ENCODE measurements around the gene ZNF202.
"Not testable (repeated sequence)": the region's sequence is repeated elsewhere in the genome, so short reads cannot be mapped to it uniquely, and the experiment has no call there.

Gene ZNF202

DNA sequence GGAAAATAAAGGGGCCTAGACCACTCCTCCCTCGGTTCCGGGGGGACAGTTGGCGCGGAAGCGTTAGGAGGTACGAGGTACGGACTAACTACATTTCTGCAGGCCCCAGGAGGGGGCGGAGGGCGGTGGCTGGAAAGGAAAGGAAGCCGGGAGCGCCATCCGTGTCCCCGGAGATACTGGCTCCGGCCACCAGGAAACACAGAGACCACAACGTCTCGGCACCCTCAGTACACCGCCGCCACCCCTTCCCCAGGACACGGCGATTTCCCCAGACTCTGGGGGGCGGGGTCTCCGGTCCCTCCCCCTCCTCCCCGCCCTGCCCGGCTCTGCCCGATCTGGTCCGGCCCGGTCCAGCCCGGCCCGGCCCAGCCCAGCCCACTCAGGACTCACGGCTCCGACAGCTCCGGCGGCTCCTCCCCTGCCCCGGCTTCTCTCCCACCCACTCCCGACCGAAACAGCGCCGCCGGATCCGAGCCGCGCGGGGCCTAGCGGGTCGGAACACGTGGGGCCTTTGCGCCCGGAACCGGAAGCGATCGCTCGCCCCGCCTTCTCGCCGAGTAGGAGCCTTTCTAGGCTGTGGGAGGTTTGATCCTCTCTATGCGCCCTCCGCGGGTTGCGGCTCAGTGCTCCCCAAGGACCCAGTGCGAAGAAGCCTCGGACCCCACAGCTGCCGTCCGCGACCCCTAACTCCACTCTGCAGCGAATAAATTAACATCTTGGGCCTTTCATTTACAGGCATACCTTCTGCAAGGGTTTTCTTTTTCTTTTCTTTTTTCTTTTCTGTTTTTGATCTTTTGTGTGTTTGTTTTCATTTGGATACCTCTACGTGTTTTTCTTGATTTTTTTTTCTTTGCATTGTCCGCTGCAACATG lies at the start of gene ZNF202:
Gene ZNF202 (minus strand): TSS at position 502 of the 872 bp plus-strand sequence. CDS start 10,772 bp downstream, outside the sequence.
- peak; percentile 94 for DNase-seq

DNA sequence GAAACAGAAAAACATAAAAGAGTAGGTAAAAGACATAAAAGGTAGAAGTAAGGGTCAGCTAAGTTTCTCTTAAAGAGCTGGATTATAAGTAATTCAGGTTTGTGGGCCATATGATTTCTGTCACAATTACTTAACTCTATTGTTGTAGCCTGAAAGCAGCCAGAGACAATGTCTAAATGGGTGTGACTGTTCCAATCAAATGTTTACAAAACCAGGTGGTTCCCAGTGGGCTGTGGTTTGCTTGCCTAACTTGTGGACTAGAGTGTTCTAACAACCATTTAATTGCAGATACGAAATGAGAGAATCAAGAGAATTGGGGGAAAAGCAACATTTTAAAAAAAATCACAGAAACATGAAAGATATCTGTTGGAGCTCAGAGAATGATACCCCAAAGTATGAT lies 42.1 kb upstream of the ZNF202 start:
- DNase-seq = no peak

DNA sequence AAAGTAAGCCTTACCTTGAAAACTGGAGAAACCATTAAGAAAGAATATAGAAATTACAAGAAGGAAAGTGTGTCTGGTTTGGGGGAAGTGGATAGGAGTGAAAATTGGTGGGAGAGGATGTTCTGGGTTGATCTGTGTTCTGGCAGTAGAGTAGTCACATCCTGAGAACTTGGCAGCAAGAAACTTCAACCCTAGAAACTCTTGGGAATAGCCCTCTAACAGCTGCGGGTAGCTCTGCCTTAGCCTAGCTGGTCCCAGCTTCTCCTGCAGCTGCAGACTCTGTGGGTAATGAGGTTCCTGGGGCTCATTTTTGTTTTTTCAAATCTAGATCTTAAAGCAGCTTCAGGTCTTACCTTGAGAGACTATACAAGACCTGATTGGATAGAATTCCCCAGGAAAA lies 37.1 kb upstream of the ZNF202 start:
- DNase-seq = no peak

DNA sequence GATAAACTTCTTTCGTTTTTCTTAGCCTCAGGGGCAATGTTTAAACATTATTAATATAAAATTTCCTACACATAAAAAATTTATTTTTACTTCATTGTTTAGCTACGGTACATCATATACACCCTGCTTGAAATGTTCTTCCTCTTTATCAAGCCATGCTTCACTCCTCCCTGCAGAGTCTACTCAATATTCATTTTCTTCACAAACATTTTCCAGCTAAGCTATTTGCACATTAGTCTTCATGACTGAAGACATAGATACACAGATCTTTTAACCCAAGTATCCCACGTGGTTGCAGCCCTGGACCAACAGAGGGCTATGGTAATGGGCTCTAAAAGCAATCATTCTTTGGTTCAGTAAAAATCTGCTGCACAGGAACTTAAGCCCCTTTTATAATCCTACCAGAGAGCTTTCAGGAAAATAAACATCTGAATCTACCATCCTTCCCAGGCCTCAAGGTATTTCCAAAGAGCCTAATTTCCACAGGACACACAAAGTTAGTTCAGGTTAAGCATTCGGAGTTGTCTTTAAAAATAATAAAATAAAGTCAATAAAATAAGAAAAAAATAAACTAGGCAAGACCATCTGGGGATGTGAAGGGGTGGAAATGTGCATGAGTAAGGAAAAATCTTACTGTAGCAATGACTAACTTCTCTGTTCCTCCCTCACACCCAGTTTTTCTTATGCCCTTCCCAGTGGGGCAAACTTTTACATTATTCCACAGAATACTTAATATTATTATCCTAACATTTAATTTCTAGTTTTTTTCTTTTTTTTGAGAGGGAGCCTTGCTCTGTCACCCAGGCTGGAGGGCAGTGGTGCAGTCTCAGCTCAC lies 34.5 kb upstream of the ZNF202 start:
- no peak for DNase-seq

DNA sequence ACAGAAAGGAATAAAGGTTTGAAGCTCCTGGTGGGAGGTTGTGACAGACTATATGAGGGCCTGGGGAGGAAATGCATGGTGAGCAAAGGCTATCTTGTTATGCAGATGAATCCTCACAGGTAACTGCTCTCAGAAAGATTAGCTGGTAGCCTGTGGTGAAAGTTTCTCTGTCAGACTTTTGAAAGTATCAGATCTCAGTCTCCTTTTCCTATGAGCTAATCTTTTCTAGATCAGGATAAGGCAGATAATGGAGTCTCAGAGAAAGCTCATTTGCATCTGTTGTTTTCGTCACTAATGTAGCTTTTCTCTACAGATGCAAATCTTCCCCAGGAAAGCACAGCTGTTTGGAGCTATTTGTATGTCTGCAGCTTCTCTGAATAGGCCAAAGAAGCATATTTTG lies 33.8 kb upstream of the ZNF202 start:
- no peak for DNase-seq

DNA sequence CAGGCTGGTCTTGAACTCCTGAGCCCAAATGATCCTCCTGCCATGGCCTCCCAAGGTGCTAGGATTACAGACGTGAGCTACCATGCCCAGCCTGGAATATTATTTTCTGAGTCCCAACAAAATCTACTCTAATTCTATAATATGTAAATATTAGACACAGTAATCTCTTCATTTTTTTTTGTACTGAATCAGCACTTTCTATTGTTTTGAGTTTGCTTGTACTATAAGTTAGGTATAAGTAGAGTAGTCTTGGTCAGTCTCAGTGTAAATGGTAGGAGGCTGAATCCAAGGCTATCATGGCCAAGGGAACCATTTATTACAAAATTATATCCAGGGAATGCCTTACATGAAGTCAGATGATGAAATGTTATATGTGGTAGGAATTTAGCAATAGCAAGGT lies 32.5 kb upstream of the ZNF202 start:
- DNase-seq = no peak

DNA sequence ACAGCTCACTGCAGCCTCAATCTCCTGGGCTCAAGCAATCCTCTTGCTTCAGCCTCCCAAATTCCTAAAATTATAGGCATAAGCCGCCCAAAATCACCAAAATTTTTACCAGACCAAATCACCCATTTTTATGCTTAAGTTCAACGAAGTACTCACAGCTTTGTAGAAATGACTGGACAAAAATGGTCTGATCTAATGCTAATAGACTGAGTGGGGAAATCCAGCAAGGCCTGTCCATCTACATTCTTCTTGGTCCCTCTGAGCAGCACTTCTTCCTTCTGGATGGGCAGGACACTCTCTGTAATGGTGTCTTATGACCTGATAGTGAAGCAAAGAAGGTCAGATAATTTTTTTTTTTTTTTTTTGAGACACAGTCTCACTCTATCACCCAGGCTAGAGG lies 31.6 kb upstream of the ZNF202 start:
- DNase-seq = no peak

DNA sequence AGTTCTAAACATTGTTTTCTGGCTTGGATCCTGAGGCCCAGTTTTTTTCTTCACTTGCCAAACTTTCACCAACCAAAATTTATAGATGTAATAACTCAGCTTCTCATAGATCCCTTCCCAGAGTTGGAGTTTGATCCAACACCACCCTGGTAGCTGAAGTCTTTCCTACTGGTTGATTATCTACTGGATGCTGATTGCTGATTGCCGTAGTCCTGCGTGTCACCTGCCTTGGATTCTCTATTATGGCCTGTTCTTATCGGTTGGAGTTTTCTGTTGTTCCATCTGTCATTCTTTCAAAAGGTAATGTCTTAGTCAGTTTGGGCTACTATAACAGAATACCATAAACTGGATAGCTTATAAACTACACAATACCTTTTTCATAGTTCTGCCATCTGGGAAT lies 30.2 kb upstream of the ZNF202 start:
- DNase-seq = no peak

DNA sequence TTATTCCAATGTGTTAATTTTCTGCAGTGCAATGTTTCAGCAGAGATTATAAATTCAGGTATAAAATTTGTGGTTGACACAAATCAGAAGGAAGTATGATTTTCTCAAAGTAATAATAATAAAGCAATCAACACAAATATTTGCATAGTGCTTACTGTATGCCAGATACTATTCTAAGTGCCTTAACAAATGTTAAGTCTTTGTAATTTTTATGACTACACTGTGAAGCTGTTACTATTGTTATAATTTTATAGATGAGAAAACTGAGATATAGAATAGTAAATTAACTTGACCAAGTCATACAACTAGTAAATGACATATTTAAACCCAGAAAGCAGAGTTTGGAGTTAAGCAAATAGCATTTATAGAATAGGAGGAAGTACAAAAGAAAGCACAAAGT lies 29.3 kb upstream of the ZNF202 start:
- DNase-seq = no peak

DNA sequence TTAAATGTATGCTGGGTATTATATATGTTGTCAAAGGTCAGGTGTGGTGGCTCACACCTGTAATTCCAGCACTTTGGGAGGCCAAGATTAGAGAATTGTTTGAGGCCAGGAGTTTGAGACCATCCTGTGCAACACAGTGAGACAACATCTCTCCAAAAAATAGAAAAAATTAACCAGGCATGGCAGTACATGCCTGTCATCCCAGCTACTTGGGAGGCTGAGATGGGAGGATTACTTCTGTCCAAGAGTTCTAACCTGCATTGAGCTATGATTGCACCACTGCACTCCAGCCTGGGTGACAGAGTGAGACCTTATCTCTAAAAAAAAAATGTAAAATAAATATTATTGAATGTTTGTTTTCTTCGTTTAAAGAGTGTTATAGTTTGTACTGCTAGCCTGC lies 24.1 kb upstream of the ZNF202 start:
- no peak for DNase-seq

DNA sequence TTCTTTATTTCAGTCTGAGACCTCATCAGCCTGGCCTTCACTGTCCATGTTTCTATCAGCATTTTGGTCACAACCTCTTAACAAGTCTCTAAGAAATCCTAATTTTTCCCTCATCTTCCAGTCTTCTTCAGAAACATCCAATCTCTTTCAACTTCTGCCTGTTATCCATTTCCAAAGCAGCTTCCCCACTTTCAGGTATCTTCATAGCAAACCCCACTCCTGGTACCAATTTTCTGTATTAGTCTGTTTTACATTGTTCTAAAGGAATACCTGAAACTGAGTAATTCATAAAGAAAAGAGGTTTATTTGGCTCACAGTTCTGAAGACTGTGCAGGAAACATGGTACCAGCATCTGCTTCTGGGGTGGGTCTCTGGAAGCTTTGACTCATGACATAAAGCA lies 21.0 kb upstream of the ZNF202 start:
- DNase-seq = no peak

DNA sequence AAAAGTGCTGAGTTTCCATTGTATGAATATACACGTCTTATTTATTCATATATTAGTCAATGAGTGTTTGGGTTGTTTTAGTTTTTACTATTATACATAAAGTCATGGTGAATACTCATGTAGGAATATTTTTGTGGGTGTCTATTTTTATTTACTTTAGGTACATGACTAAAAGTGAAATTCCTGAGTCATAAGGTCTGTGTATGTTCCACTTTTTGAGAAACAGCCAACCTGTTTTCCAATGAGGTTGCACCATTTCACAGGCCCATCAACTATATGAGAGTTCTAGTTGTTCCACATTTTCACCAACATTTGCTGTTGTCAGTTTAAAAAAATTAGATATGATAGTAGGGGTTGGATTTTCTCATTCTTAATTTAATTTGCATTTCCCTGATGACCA lies 19.4 kb upstream of the ZNF202 start:
- DNase-seq = peak; percentile 72

DNA sequence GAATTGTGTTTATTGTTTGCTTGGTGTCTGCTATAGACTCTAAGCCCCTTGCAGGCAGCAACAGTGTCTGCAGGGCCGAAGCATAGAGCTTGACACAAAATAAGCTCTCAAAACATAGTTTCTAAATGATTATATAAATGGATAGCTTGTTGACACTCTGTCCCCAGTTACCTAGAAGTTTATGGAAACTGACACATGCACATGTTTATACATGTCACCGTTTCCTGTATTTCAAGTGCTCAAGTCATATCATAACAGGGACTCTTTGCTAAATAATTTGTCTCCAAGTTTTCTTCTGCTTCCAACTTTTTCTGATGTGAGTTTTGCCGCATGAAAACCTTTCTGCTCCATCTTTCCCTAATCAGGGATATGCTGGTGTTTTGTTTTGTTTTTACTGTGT lies 16.5 kb upstream of the ZNF202 start:
- no peak for DNase-seq

DNA sequence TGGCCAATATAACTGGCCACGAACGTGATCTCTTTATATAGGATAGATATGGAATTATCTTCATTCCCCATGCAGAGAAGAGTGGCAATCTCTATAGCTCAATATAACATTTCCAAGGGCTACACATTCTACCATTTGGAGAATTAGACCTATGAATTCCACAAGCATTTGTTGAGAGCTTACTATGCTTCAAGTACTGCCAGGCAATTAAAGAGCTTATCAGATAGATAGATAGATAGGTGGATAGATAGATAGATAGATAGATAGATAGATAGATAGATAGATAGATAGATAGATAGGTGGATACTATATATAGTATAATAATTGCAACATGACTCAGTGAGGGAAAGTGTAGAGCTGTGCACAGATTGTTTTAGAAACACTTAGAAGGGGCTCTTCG lies 14.4 kb upstream of the ZNF202 start:
- no peak for DNase-seq

DNA sequence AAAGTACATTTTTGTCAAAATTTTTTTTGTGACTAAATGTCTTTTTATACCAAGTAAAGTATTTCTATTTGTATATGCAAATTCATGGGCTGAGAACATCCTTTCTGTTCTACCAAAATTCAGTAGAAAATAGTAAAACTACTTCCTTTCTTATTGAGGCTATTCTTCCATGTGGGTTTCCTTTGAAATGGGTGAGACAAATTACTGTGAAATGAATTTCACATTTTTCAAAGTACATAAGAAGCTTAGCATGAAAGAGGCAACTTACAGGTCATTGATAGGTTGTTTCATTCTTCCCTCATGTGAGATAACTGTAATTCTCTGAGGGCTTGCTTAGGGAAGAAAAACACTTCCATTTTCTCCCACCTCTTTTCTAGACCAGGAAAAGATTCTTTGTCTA lies 13.9 kb upstream of the ZNF202 start:
- no peak for DNase-seq

DNA sequence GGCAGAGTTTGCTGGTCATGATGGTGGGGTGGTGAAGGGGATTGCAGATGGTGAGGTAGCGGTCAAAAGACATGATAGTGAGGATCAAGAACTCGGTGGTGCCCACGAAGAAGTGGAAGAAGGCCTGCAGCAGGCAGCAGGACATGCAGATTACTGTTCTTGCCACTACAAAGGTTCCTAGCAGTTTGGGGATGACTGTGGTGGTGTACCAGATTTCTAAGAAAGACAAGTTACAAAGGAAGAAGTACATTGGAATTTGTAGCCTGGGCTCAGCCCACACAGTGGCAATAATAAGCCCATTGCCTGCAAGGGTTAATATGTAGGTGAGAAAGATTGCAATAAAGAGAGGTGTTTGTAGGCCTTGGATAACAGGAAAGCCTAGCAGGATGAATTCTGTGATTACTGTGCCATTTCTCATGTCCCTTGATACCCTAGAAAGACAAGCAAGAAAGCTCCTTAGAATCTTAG lies 12.7 kb upstream of the ZNF202 start, which contains the start of gene OR6X1:
Gene OR6X1 (minus strand): TSS at position 418 of the 468 bp plus-strand sequence. CDS start 0 bp downstream, at position 418.
- peak; percentile 20 for DNase-seq

DNA sequence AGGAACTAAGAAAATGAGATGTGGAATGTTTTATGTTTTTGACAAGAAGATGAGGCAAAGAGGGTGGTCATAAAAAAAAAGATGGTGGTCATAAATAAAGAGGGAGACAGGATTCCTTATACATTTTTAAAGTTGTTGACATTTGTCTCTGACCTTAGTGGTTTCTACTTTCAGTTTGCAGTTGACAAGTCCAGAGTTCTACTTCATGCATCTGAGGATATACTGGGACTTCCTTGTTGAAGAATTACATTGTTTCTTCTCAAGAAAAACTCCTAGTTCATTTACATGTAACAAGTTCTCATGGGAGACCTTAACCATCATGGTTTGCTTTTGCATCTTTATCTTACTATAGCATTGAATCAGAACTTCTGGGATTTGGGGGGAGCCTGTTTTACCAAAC lies 11.7 kb upstream of the ZNF202 start:
- DNase-seq = no peak

DNA sequence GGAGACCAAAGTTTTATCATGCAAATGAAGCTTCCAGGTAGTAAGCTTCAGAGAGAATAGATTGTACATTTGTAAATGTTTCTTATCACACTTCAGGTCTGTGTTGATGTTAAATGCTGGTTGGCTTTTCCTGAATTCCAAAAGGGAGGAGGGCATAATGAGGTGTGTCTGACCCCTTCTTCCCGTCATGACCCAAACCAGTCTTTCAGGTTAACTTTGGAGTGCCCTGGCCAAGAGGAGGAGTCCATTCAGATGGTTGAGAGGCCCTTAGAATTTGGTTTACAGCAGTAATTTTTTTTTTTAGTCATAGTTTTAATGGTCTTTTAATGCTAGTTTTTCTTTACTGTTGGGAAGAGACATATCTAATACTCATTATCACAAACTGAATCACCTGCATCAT lies 10.3 kb upstream of the ZNF202 start:
- no peak for DNase-seq

DNA sequence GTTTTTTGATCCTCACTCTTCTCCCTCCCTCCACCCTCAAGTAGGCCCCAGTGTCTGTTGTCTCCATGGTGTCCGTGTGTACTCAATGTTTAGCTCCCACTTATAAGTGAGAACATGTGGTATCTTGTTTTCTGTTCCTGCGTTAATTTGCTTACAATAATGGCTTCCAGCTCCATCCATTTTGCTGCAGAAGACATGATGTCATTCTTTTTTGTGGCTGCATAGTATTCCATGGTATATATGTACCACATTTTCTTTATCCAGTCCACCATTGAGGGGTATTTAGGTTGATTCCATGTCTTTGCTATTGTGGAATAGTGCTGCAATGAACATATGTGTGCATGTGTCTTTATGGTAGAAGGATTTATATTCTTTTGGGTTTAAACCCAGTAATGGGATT lies 6.9 kb upstream of the ZNF202 start:
- not testable (repeated sequence) for DNase-seq

DNA sequence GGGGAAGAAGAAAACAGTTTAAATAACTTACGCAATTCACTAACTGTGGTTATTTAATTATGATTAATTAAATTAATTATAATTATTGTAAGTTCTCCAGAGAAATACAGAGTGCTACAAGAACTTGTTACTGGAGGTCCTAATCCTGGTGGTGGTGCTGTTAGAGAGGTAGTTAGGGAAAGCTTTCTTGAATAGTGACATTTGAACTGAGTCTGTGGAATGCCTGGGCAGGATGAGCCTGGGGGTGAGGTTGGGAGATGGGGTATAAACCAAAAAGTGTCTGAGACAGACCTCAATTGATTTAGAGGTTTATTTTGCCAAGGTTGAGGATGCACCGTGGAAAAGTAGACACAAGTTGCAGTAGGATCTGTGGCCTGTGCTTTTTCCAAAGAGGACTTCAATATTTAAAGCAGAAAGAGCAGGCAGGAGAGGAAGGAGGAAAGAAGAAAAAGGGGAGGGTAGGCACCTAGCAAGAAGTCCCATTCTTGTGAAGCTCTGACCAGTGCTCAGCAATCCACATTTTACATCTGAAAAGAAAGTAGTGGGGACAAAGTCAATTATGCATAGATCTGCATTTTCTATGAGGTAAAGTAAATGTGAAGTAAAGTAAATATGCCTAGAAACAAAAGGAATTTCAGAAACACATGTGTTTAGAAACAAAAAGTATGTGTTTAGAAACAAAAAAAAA lies 4.4 kb upstream of the ZNF202 start:
- DNase-seq = no peak

DNA sequence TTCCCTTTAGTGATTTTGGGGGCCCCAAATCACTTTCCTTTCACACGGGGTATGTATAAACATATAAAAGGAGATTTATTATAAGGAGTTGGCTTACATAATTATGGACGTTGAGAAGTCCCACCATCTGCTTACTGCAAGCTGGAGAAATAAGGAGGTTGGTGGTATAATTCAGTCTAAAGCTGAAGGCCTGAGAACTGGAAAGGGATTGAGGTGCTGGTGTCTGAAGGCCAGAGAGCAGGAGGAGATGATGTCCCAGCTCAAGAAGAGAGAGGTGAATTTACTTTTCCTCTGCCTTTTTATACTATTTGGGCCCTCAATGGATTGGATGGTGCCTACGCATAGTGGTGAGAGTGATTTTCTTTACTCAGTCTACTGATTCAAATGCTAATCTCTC lies 1.3 kb upstream of the ZNF202 start:
- no peak for DNase-seq

DNA sequence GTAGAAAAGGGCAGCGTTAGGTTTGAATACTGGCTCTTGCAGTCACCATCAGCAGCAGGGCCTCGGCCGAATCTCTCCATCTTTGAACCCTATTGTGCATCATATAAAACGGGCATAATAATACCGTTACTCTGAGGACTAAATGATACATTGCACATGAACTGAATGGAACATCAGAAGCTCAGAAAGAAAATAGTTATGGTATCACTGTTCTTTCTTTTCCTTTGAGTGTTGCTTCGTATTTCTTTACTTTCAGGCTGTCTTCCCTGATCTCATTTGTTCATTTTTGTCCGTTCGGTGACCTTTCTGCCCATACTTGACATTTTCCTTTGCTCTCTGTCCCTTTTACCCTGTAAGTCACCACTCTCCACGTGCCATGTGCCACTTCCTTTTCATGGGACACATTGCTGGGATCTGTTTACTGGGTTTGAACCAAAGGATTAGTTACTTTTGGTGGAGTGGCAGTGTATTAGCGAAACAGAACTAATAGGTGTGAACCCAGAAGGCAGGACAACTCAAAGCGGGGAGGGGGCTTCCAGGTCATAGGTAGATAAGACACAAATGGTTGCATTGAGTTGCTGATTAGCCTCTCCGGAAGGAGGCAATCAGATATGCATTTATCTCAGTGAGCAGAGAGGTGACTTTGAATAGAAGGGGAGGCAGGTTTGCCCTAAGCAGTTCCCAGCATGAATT lies 717 bp upstream of the ZNF202 start:
- DNase-seq = no peak

DNA sequence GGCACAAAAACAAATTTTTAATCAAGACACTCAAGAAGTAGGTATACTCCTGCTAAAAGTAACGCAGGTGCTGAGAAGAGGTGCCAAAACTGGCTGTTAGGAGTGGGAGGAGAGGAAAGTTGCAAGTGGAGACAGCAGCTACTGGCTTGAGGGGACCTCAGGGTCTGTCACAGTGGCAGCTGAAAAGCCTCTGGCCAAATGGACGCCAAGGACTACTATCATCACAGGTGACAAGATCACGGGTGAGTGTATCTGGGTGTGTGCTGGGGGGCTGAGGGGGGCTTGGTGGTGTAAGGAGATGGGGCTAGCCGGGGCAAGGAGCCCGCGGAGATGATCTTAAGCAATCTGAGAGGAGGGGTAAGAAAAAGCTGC lies 687 bp downstream of the ZNF202 start:
- DNase-seq = no peak

Data from activated CD4-positive, alpha-beta T cell treated with anti-CD3 and anti-CD28 coated beads, Interleukin-10, Interleukin-2, amounts not matched to agents 100 ng/mL and 50 ng/mL, durations not matched to agents 16 hours and 8 hours (primary cell).